Sigmoid colon (tissue), 7 donors: ENCODE data around the gene RSPH6A. TPM values are rescaled to one million over a fixed set of nuclear protein-coding genes. Genes with fewer than 3 reads are reported as not detected.

Source experiments
- DNase-seq: peaks from one replicate; pipeline ENCODE4 v3.0.0-alpha.2; 2019
- H3K27ac ChIP-seq, 4 donors: fragments of 200-600 bp; sonication (generic); one replicate each; pipeline ENCODE4 v1.5.1; 2016 to 2019; ENCODE audit warnings: mild to moderate bottlenecking in 1 of 4
- H3K27me3 ChIP-seq, 3 donors: fragments of 200-600 bp; sonication (generic); one replicate each; pipeline ENCODE4 v1.5.1; 2019; ENCODE audit warnings: mild to moderate bottlenecking in 1 of 3
- H3K36me3 ChIP-seq, 4 donors: fragments of 200-600 bp; sonication (generic); one replicate each; pipeline ENCODE4 v1.5.1; 2016 to 2019
- H3K4me1 ChIP-seq, 4 donors: fragments of 200-600 bp; sonication (generic); one replicate each; pipeline ENCODE4 v1.5.1; 2017 to 2019
- H3K4me3 ChIP-seq, 4 donors: fragments of 200-600 bp; sonication (generic); one replicate each; pipeline ENCODE4 v1.5.1; 2017 to 2019; ENCODE audit warnings: mild to moderate bottlenecking in 2 of 4, moderate library complexity in 1 of 4
- H3K9me3 ChIP-seq, 4 donors: fragments of 200-600 bp in 3 of 4; sonication (generic) in 3 of 4; one replicate each; pipeline versions ENCODE4 v1.5.1 to v1.6.1; 2013 to 2019
- EP300 ChIP-seq, 4 donors: sonication (generic); formaldehyde crosslinking; IDR thresholded peaks; one replicate each; pipeline ENCODE4 v1.6.1; 2017; ENCODE audit warnings: antibody characterized with exemption in 4 of 4
- POLR2A ChIP-seq, 2 donors: fragments of 450-650 bp; IDR thresholded peaks; one replicate each; pipeline ENCODE4 v1.6.1; 2016; ENCODE audit warnings: antibody characterized with exemption in 2 of 2, mild to moderate bottlenecking in 2 of 2, moderate library complexity in 2 of 2
- POLR2AphosphoS5 ChIP-seq, 4 donors: sonication (generic); formaldehyde crosslinking; IDR thresholded peaks; one replicate each; pipeline ENCODE4 v1.6.1; 2017; ENCODE audit warnings: antibody characterized with exemption in 4 of 4
- WGBS, 2 donors: extraction: QIAGEN DNeasy Blood & Tissue Kit; methylation state at CpG; one replicate each; pipeline ENCODE4 v1.1.7; 2013; 5-methylcytosine and 5-hydroxymethylcytosine counted together
- intact Hi-C: fragments of 100-400 bp; cut with DNase I; formaldehyde crosslinking; loops from one replicate; pipeline ENCODE4 v1.15.1; 2023
- polyA plus RNA-seq, 3 donors: library from polyadenylated mRNA; stranded (reverse); fragments of 200-250 nt; gene quantifications; one replicate each; pipeline ENCODE4 v1.2.3, GENCODE V29; 2013
- total RNA-seq, 4 donors: library from RNA; depleted of rRNA; stranded (reverse); fragments of >200 nt; gene quantifications; one replicate each; pipeline ENCODE4 v1.1.0, GENCODE V29; 2016
- TF ChIP-seq, protein P1 (sequence below), 4 experiments: fragments of 450-650 bp in 3 of 4; fragments of 200-600 bp in 1 of 4; IDR thresholded peaks; one replicate each; pipeline ENCODE4 v1.5.1; 2016 to 2019; ENCODE audit warnings: antibody characterized with exemption in 4 of 4, mild to moderate bottlenecking in 3 of 4, moderate library complexity in 2 of 4
- donor health status: healthy with polysubstance abuse.
- donor health status: Bipolar disorder and iron deficiency.
- donor health status: healthy.

RSPH6A gene
- total and polyA plus RNA-seq, 7 donors: 0.12 TPM; not detected in 6

DNA sequence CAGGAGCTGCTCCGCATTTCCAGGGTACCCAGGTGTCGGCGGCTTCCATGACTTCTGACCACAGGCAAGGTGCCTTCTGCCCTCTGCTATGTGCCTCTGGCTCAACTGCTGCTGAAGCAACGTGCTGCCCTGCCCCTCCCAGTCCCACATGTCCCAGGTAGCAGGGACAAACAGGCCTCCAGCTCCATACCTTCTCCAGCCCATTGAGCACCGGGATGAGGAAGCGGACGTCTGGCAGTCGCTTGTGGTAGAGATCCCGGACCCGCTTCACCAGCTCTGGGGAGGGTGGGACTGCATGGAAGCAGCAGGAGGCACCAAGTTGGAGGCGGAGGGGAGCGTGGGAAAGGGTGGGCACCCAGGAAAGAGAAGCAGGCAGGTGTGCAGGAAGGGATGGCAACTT is 8.1 kb upstream of the RSPH6A start:
- H3K4me1 ChIP-seq: peaks cover 0 to 8% (median 0%) of the 10 kb centered on the region in 4 donors
- TF ChIP-seq POLR2A (IDR thresholded peaks at IDR 0.05) (no peak), POLR2AphosphoS5 (IDR thresholded peaks at IDR 0.05) (no peak), EP300 (IDR thresholded peaks at IDR 0.05) (no peak)
- TF ChIP-seq, protein P1, sequence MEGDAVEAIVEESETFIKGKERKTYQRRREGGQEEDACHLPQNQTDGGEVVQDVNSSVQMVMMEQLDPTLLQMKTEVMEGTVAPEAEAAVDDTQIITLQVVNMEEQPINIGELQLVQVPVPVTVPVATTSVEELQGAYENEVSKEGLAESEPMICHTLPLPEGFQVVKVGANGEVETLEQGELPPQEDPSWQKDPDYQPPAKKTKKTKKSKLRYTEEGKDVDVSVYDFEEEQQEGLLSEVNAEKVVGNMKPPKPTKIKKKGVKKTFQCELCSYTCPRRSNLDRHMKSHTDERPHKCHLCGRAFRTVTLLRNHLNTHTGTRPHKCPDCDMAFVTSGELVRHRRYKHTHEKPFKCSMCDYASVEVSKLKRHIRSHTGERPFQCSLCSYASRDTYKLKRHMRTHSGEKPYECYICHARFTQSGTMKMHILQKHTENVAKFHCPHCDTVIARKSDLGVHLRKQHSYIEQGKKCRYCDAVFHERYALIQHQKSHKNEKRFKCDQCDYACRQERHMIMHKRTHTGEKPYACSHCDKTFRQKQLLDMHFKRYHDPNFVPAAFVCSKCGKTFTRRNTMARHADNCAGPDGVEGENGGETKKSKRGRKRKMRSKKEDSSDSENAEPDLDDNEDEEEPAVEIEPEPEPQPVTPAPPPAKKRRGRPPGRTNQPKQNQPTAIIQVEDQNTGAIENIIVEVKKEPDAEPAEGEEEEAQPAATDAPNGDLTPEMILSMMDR (IDR thresholded peaks at IDR 0.05): no peak
- WGBS, 2 donors: 92 to 95% methylated on average over 12 of the region's 12 CpGs
- intact Hi-C loops: no loop called here
- H3K9me3 ChIP-seq: no peaks in the 10 kb centered on the region
- no peak overlapping the region for H3K27ac ChIP-seq
- no peak for DNase-seq
- H3K27me3 ChIP-seq: no peaks in the 10 kb centered on the region
- H3K4me3 ChIP-seq: no peak overlapping the region
- peaks cover 25 to 88% (median 43%) of the 10 kb centered on the region in 4 donors for H3K36me3 ChIP-seq

GRCh38 chr19:45822716-45823115 is 7.6 kb upstream of the RSPH6A start:
- peaks cover 0 to 8% (median 0%) of the 10 kb centered on the region in 4 donors for H3K4me1 ChIP-seq
- peaks cover 25 to 83% (median 40%) of the 10 kb centered on the region in 4 donors for H3K36me3 ChIP-seq
- intact Hi-C loops: no loop called here
- TF ChIP-seq EP300 (IDR thresholded peaks at IDR 0.05) (no peak), POLR2A (IDR thresholded peaks at IDR 0.05) (no peak), POLR2AphosphoS5 (IDR thresholded peaks at IDR 0.05) (no peak)
- TF ChIP-seq, protein P1 (IDR thresholded peaks at IDR 0.05): no peak
- WGBS, 2 donors: 92 to 93% methylated on average over 5 of the region's 5 CpGs
- H3K4me3 ChIP-seq: no peak overlapping the region
- H3K27me3 ChIP-seq: no peaks in the 10 kb centered on the region
- H3K27ac ChIP-seq: no peak overlapping the region
- DNase-seq: no peak
- no peaks in the 10 kb centered on the region for H3K9me3 ChIP-seq

GRCh38 chr19:45821570-45821969 is 6.5 kb upstream of the RSPH6A start:
- 89 to 95% methylated on average over 10 of the region's 10 CpGs for WGBS, 2 donors
- intact Hi-C loops: no loop called here
- no peaks in the 10 kb centered on the region for H3K27me3 ChIP-seq
- DNase-seq: no peak
- H3K27ac ChIP-seq: no peak overlapping the region
- H3K4me3 ChIP-seq: no peak overlapping the region
- TF ChIP-seq POLR2AphosphoS5 (IDR thresholded peaks at IDR 0.05): no peak
- no peak for TF ChIP-seq POLR2A (IDR thresholded peaks at IDR 0.05)
- no peak for TF ChIP-seq EP300 (IDR thresholded peaks at IDR 0.05)
- H3K4me1 ChIP-seq: peaks cover 0 to 13% (median 2%) of the 10 kb centered on the region in 4 donors
- no peaks in the 10 kb centered on the region for H3K9me3 ChIP-seq
- H3K36me3 ChIP-seq: peaks cover 17 to 72% (median 32%) of the 10 kb centered on the region in 4 donors

- H3K36me3 ChIP-seq: peaks cover 12 to 67% (median 29%) of the 10 kb centered on the region in 4 donors
- TF ChIP-seq POLR2AphosphoS5 (IDR thresholded peaks at IDR 0.05) (no peak), EP300 (IDR thresholded peaks at IDR 0.05) (no peak), POLR2A (IDR thresholded peaks at IDR 0.05) (no peak)
- TF ChIP-seq, protein P1 (IDR thresholded peaks at IDR 0.05): no peak
- DNase-seq: no peak
- 93% methylated on average over 8 of the region's 8 CpGs for WGBS, 2 donors
- H3K4me1 ChIP-seq: peaks cover 0 to 15% (median 4%) of the 10 kb centered on the region in 4 donors
- H3K27me3 ChIP-seq: peaks cover 0 to 2% (median 0%) of the 10 kb centered on the region in 3 donors
- intact Hi-C loops: no loop called here
- H3K9me3 ChIP-seq: no peaks in the 10 kb centered on the region
- no peak overlapping the region for H3K27ac ChIP-seq
- H3K4me3 ChIP-seq: no peak overlapping the region
Observed at GRCh38 chr19:45821103-45821521, 6.0 kb upstream of the RSPH6A start.

GRCh38 chr19:45820413-45821102 is 5.5 kb upstream of the RSPH6A start:
- intact Hi-C loops: no loop called here
- Histone ChIP-seq H3K36me3 (peaks cover 8 to 62% (median 23%) of the 10 kb centered on the region in 4 donors), H3K27ac (no peak overlapping the region), H3K4me1 (peaks cover 0 to 21% (median 9%) of the 10 kb centered on the region in 4 donors), H3K9me3 (no peaks in the 10 kb centered on the region), H3K27me3 (peaks cover 1 to 8% (median 1%) of the 10 kb centered on the region in 3 donors), H3K4me3 (no peak overlapping the region)
- 80 to 82% methylated on average over 20 of the region's 20 CpGs for WGBS, 2 donors
- TF ChIP-seq POLR2A (IDR thresholded peaks at IDR 0.05) (no peak), EP300 (IDR thresholded peaks at IDR 0.05) (no peak), POLR2AphosphoS5 (IDR thresholded peaks at IDR 0.05) (no peak)
- TF ChIP-seq, protein P1 (IDR thresholded peaks at IDR 0.05): no peak
- no peak for DNase-seq
